Non-pigmented ciliary epithelial cell (primary cell): ENCODE results near the gene SEL1L.
A peak's percentile ranks its signal among the peaks of the same experiment; 100 is the strongest.
"Not testable (repeated sequence)": the region's sequence is repeated elsewhere in the genome, so short reads cannot be mapped to it uniquely, and the experiment has no call there.

Source experiments
- DNase-seq: peaks from one replicate; pipeline ENCODE4 v3.0.0-alpha.2; 2010; ENCODE audit warnings: low read depth

SEL1L gene

DNA sequence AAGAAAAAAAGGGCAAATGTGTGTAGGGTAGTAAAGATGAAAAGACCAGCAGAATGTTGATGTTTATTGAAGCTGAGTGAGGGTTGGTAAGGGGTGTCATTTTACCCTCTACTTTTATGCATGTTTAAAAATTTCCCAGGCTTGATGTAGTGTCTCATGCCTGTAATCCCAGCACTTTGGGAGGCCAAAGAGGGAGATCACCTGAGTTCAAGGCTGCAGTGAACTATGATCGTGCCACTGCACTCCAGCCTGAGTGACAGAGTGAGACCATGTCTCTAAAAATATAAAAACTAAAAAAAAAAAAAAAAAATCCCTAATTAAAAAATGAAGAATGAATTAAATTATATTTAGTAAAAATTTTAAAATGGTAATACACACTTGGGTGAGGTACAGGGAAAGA is 8.5 kb downstream of the SEL1L start:
- no peak for DNase-seq

DNA sequence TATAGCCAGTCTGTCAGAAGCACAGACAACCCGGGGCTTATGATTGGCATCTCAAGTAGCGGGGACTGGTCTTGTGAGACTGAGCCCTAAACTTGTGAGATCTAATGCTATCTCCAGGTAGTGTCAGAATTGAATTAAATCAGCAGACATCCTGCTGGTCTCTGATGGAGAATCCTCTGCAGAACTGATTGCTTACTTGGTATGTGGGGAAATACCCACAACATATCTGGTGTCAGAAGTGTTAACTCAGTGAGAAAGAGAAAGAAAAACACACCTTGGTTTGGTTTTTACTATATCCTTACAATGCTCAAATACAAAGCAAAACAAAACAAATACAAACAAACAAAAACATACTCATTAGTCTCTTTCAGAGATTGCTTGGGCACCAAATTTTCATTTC is 10.0 kb downstream of the SEL1L start:
- no peak for DNase-seq

DNA sequence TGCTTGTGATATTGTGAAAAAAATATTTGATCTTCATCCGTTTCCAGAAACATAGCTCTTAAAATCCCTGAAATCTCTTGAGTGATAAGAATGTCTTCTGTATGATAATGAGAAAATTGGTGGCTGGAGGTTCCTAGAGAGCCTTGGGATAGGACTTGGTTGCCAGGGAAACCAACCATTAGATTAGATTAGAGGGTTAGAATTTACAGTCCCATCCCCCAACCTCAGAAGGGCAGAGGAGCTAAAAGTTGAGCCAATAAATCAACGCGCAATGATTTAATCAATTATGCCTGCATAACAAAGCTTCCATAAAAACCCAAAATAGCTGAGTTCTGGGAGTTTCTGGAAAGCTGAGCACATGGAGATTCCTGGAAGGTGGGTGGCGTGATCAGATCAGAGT is 10.6 kb downstream of the SEL1L start:
- DNase-seq, result no peak

DNA sequence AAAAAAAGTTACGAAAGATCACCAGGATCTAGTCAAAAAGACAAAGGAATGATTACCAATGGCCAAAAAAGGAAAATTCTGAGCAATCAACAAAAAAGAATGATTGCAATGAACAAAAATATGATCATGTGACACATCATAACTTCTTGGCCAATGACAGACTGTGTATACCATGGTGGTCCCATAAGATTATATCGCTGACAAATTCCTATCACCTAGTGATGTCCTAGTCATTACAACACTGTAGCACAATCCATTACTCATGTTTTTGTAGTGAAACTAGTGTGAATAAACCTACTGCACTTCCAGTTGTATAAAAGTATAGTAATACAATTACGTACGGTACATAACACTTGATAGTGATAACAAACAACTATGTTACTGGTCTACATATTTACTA is 12.3 kb downstream of the SEL1L start:
- DNase-seq, result no peak

DNA sequence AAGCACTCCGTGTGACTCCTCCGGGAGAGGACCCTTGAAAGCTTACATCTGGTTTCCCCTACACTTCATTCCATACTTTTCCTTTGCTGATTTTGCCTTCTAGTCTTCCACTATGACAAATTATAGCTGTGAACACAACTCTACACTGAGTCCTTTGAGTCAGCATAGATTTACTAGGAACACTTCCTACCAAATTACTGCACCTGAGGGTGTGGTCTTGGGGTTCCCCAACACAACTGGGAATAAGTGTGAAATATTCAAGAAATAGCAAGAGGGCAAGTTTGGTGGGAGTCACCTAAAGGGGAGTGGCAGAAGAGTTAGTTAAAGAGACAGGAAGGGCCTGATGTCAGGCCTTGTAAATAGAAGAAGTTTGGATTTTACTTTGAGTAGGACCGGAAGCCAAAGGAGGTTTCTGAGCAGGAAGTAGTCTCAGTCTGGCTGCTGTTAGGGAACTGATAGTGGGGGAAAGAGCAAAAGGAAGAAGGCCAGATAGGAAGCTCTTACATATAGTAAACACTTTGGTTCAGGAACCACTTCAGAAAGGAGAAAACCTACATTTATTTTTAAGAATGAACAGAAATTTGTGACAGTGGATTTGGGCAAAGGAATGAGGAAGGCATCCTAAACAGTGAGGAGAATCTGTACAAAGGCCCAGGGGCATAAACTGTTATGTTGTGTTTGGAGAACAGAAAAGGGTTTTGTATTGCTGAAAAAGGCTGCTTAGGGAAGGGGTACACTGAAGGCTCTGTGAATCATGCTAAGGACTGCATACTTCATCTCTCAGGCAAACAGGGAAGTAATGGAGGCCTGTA is 14.2 kb downstream of the SEL1L start:
- no peak for DNase-seq

DNA sequence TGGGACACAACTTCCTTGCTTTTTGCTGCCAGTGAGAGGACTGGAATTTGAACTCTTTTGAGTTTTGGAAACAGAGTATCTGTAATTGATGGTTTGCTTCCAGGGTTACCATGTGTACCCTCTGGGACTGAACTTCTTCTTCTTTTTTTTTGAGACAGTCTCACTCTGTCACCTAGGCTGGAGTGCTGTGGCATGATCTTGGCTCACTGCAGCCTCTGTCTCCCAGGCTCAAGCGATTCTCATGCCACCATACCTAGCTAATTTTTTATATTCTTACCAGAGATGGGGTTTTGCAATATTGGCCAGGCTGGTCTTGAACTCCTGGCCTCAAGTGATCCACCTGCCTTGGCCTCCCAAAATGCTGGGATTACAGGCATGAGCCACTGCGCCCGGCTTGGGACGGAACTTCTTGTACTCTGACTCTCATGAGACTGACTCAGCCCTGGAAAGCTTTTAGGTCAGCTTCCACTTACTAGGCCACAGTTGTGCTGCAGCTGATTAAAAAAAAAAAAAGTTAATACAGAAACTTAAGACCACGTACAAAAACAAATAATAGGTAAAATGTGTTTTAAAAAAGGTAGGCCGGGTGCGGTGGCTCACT is 15.8 kb downstream of the SEL1L start:
- no peak for DNase-seq

DNA sequence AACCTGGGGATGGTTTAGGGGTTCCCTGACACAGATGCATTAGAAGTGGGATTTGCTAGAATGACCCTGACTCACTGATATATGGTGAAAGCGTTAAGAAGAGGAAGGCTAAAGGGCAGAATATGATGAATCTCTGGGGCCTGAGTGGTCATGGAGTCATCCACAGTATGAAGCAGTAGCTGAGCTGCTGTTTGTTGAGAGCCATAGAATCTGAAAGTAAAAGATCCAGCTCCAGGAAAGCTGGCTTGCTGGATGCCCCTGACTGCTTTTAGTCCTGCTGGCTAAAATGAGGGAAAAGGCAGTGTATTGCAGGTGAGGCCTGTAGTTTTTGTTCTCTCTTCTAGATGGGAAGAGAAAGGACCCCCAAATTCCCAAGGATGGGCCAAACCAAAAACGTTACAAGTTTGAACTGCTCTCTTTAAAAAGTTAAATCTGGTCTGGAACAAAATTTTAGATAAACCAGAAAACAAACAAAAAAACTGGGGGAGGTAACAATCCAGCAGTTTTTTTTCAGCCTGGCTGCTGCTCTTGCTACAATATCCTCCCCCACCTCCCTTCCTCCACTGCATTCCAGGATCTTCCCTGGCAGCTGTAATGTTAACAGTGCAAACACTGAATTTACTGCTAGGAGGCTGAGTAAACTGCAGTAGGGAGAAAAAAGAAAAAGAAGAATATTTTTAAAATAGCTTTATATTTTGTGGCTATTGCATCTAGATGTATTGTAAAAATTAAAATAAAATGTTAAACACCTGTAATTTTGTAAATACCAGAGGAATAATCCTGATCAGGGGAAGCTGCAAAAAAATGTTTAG is 16.5 kb downstream of the SEL1L start:
- DNase-seq, result peak; percentile 27

DNA sequence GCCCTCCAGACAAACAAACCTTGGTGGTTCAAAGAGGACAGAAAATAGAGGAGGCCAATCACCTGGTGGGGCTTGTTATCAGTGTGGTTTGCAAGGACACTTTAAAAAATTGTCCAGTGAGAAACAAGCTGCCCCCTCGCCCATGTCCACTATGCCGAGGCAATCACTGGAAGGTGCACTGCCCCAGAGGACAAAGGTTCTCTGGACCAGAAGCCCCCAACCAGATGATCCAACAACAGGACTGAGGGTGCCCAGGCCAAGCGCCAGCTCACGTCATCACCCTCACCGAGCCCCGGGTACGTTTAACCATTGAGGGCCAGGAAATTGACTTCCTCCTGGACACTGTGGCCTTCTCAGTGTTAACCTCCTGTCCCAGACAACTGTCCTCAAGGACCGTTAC is 17.7 kb downstream of the SEL1L start:
- DNase-seq, result not testable (repeated sequence)

DNA sequence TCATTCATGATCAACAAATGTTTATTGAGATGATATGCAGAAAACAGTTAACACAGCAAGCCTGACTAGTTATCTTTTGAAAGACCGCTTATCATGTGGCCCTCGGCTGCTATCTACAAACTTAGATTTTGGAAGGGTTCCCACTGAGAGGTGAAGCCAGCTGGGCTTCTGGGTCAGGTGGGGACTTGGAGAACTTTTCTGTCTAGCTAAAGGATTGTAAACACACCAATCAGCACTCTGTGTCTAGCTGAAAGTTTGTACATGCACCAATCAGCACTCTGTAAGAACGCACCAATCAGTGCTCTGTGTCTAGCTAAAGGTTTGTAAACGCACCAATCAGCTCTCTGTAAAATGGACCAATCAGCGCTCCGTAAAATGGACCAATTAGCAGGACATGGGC is 20.8 kb downstream of the SEL1L start:
- not testable (repeated sequence) for DNase-seq

DNA sequence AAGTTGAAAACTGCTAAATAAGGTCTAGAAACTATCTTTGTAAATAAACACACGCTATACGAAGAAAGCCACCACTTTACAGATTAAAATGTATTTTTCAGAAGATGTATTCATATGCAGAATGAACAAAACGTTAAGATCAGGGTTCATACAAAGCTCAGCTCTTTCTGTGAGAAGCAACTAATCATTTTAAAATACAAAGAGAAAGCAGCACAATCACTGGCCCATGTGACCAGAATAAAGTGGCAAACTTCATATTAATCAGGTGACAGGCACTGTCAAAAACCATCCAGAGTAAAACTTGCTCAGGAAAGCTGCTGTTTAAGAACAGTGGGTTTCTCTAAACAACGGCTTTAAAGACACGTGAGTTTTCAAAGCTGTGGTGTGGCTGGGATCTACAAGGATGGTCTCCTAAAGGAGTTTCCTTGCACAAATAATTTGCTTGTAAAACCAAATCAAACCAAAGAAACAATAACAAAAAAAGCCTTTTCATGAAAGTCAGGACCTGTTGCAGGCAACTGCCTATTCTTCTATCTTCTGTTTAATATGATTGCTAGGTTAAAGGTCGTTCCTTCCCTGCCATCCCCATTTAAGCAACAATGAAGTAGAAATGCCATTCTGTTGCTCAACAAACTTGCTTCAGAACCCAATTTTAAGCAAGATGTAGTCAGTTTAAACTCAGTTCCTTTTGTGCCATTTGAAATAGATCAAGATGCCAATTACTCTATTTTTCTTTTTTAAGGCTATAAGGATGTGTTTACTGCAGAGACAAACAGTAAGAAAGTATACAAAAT is 22.3 kb downstream of the SEL1L start:
- DNase-seq, result no peak

DNA sequence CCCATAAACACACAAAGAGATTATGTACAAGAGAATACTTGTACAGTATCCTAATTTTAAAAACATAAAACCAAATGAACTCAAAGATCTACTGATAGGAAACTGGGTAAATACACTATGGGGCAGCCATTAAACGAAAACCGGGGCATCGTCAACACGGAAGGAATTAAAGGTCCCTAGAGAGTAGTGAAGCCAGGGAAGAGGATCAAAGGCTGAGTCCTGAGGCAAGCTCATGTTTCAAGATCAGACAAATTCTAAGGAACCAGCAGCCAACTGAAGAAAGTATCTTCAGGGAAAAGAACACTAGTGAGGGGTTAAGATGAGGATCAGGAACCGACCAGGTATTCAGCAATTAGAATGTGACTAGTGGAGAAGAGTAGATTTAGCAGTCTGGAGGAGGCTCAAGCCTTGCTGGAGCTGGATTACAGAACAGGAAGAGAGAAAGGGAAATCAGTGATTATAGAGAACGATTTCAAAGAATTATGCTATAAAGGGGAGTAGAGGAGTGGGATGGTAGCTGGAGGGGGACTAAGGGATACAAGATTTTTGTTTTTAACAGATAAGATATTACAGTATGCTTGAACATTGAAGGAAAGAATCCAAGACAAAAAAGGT is 23.7 kb downstream of the SEL1L start:
- DNase-seq, result no peak

DNA sequence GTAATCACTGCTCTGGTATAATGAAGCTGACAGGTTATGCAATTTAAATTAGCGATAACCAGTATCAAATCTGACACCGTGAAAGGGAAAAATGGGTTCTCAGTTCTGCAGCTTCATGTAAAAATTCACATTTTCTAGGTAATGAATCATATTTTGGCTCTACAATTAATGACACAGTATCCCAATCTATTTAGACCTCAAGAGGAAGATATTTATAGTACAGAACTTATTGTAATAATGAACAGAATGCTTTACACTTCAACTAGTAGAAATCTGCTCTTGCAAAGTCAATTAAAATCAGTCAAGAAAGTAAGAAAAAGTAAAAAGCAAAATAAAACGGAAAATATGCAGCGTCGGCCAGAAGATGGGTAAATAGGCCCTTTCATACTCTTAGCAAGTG is 24.3 kb downstream of the SEL1L start:
- no peak for DNase-seq

DNA sequence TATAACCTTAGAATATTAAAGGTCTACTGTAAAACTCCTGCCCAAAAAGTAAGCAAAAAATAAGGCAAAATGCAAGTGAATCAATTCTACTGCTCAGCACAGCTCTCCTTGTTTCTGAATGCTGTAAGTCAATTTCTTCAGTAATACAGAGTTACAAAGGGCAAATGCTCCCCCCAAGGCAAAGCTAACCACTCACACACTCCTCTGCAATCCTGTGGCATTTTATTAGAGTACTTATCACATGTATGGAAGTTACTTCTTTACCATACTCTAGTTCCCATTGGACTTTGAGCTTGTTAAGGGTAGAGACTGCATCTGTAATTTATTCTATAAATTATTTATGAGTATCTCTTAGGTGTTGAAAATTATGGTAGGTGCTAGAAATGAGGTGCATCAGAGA is 27.2 kb downstream of the SEL1L start:
- DNase-seq, result no peak

DNA sequence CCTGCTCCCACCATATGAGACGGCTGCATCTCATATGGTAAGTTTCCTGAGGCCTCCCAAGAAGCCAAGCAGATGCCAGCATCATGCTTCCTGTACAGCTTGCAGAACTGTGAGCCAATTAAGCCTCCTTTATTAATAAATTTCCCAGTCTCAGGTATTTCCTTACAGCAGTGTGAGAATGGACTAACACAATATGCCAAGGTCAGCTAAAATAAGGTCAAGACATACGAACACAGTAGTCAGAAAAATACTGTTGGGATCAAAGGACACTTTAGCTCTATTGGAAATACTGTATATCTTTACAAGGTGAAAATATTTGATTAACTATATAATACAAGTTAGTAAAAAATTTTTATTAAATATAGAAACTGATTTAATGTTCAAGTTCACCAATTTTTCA is 28.8 kb downstream of the SEL1L start:
- no peak for DNase-seq

DNA sequence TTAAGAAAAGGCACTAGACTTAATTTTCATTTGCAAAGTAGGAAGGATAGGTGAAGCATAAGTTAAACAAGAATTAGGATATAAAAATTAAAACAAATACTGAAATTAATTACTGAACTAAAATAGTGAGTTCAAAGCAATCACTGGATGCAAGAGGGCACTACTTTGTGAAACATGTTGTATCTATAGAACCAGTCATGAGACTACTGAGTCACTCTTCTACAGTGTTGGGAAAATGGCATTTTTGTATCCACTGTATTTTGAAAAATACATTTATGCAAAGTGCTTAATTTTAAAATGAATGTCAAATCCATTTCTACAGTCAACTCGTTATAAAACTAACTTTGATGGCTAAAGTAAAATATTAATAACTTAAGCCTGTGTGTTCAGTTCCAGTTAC is 47.9 kb downstream of the SEL1L start:
- DNase-seq, result no peak

DNA sequence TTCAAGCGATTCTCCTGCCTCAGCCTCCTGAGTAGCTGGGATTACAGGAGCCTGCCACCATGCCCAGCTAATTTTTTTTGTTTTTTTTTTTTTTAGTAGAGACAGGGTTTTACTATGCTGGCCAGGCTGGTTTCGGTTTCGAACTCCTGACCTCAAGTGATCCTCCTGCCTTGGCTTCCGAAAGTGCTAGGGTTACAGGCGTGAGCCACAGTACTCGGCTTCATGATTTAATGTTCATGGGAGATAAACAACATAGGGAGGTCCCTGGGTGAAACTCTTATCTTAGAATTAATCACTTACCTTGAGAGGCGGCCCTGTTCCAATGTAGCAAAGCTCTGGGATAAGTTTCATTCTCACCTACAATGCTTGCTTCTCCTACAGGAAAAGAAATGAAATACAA is 48.3 kb downstream of the SEL1L start:
- DNase-seq, result no peak

DNA sequence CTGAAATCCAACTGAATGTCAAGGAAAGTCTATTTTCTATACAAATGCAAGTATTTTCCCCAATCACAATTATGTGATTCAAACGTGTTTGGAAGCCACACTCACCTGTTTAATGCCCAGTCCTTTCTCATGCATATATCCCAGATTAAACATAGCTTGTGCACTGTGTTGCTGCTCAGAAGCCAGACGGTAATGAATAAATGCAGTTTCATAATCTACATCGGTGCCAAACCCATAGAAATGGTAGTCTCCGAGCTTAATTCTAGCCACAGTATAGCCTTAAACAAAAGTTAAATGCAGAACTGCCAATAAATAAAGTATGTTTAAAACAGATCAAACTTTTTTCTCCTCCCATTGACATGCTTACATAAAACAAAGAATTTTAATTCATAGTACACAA is 49.5 kb downstream of the SEL1L start:
- DNase-seq, result no peak

DNA sequence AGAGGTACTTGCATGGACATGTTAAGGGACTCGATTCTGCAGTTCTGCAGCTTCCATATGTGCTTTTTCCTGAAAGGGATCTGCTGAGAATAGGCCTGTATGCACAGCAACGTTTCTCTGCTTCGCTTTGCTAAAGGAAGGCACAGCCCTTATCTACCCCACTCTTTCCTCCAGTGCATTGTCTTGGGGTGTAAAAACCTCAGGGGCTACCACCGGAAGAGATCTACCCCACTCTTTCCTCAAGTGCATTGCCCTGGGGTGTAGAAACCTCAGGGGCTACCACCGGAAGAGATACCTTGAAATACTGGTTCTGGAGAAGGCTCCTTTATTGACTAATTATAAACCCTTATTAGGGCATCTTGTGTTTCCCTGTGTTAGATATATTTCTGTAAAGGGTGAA is 52.9 kb downstream of the SEL1L start:
- no peak for DNase-seq

DNA sequence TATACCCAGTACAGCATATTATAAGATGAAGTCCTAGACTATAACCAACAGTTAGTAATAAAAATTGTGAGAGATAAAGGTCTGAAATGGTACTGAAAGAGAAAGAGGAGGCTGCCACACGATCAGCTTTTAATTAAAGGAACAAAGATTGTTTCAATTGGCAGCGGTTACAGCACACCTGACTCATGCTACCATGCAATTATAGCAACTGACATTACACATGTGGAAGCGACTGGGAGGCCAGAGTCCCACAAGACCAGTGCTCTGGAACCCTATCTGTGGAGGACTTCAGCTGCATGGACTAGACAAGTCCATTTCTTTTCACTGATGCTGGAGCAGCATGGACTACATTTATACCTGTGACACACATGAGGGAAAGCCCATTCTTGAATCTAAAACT is 55.2 kb downstream of the SEL1L start:
- DNase-seq, result no peak

DNA sequence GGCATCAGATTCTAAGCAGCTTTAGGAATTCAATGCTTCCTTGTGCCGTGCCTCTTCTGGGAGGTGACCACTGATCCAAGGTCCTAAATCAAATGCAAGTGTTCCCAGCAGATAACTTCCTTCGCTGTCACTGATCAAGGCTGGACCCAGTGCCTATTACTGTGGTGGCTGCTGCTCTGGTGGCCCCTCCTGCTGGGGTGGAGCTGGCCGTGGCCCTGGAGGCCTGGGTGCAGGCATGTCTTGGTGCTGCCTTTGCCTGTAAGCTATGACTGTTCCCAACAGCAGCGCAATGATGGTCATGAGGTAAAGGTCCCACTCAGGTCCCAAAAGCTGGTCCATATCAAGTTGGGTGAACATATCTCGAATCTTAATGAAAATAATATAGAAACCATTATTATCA is 56.8 kb downstream of the SEL1L start:
- DNase-seq, result no peak

DNA sequence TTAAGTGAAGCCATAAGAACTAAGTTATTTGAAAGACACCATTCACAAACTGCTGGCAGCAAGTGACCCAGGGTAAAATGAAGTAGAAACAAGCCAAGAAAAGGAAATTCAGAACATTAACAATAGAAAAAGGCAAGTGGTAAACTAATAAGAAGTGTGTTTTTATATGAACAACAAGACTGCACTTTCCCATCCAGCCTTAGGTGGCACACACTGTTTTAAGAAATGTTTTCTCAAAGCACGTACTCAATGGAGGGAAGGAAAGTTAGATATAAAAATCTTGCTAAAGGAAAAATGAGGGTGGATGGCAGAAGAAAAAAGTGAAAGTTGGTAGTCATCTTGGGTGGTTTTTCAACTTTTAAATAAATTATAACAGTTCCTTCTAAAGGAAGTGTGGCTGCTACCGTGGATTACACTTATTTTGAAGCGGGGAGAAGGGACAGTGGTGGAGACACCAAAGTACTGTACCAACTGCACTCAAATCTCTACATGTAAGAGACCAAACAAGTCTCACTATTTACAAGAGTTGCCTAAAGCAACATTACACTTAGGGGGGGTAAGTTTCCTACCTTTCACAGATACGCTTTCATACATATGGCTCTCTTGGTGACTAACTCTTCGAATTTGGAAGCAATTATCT is 58.8 kb downstream of the SEL1L start:
- no peak for DNase-seq

DNA sequence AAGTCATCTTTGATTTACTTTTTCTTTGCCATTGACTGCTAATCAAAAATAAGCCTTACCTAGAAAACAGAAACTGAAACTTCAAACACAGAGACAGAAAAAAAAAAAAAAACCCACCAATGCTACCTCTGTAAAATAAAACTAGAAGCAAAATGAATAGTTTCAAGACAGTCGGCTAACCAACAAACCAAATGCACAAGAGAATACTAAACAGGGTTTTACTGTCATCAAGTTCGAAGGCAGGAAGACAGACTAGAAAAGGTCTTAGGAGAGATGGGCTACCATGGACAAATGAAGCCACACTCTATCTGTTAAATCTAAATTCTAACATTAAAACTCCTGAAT is 59.5 kb downstream of the SEL1L start:
- no peak for DNase-seq
